Psoas muscle (tissue), 8 donors: ENCODE data around the gene PTPN9. TPM values are rescaled to one million over a fixed set of nuclear protein-coding genes. Genes with fewer than 3 reads are reported as not detected.

ENCODE experiments used
- ATAC-seq, 4 donors: fragments of 200-7000 bp; cut with Tn5 transposase; one replicate each; pipeline ENCODE4 v1.9.1; 2020; ENCODE audit warnings: moderate library complexity in 3 of 4, mild to moderate bottlenecking in 2 of 4
- DNase-seq, 2 donors: peaks; one replicate each; pipeline ENCODE4 v3.0.0-alpha.2; 2020
- H3K27ac ChIP-seq: fragments of 200-600 bp; one replicate; pipeline ENCODE4 v1.8.0; 2022
- H3K27me3 ChIP-seq, 3 donors: fragments of 200-600 bp in 1 of 3; one replicate each; pipeline versions ENCODE4 v1.6.1 to v1.8.0; 2013 to 2022; ENCODE audit warnings: low read length in 2 of 3, mild to moderate bottlenecking in 2 of 3, moderate library complexity in 1 of 3; ENCODE audit not compliant: insufficient read depth in 3 of 3
- H3K36me3 ChIP-seq, 2 donors: fragments of 200-600 bp in 1 of 2; one replicate each; pipeline versions ENCODE4 v1.6.1 to v1.8.0; 2013 to 2022; ENCODE audit warnings: low read depth in 1 of 2, mild to moderate bottlenecking in 1 of 2, moderate library complexity in 1 of 2; ENCODE audit not compliant: insufficient read depth in 1 of 2
- H3K4me1 ChIP-seq: fragments of 200-600 bp; one replicate; pipeline ENCODE4 v1.8.0; 2022
- H3K4me3 ChIP-seq: fragments of 200-600 bp; one replicate; pipeline ENCODE4 v1.8.0; 2022; ENCODE audit warnings: mild to moderate bottlenecking
- H3K9me3 ChIP-seq: fragments of 200-600 bp; one replicate; pipeline ENCODE4 v1.8.0; 2022
- WGBS, 3 donors: extraction: QIAGEN DNeasy Blood & Tissue Kit; methylation state at CpG; one replicate each; pipeline versions ENCODE4 v1.1.6 to v1.1.7; 2013; 5-methylcytosine and 5-hydroxymethylcytosine counted together
- intact Hi-C, 2 donors: fragments of 100-400 bp; cut with DNase I; formaldehyde crosslinking; loops; one replicate each; pipeline versions ENCODE4 v1.11.0 to v1.14.2; 2022
- polyA plus RNA-seq, 3 donors: library from polyadenylated mRNA; stranded (reverse); fragments of 200-250 nt; gene quantifications; one replicate each; pipeline ENCODE4 v1.2.3, GENCODE V29; 2013
- total RNA-seq, 4 donors: library from RNA; stranded (reverse); fragmentation: NEBNext Ultra II Directional in 2 of 4; extraction: Animal tissue kit (Norgen Biotek cat#: 25700) in 2 of 4; gene quantifications; one replicate each; pipeline versions ENCODE4 v1.2.1 to v1.2.4, GENCODE V29; 2021 to 2023
- TF ChIP-seq, protein P1 (sequence below): fragments of 200-600 bp; IDR thresholded peaks from one replicate; pipeline ENCODE4 v1.8.0; 2022; ENCODE audit warnings: antibody characterized with exemption
- donor health status: healthy with polysubstance abuse.
- donor health status: DM: no; HTN: no; CAD: no; lungs with moderate emphysema.
- donor health status: Bipolar disorder and iron deficiency.
- donor health status: healthy.
- donor health status: DM: yes; HTN: yes; CAD: no.
- donor health status: DM: no; HTN: no; CAD: no.
- donor health status: DM: no; HTN: no; CAD: no.
- donor health status: DM: yes; HTN: yes; CAD: no.

PTPN9 gene
- total and polyA plus RNA-seq, 7 donors = 2.3 to 6.9 (median 5.5) TPM

DNA sequence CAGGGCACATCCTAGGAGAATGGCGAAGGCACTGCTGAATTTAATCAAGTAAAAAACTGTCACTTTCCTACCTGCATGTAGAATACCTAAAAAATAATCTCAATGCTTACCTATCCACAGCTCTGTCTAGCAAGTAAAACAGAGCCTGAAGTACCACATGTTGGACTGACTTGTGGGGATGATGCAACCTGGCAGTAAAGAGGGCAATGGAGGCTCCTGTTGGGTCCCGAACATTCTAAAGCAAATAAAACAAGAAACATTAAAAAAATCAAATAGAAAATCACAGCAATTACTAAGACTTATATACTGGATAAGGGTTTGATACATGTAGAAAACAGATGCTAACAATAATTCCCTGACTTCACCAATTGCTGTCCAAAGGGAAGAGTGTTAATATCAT, 56.1 kb downstream of the PTPN9 start:
- 97 to 98% (median 97%) methylated on average over 2 of the region's 2 CpGs for WGBS, 3 donors
- H3K4me1 ChIP-seq = no peaks in the 10 kb centered on the region
- no peak for DNase-seq
- H3K27ac ChIP-seq = no peak overlapping the region
- no peaks in the 10 kb centered on the region for H3K27me3 ChIP-seq
- H3K9me3 ChIP-seq = no peaks in the 10 kb centered on the region
- ATAC-seq = no peak
- TF ChIP-seq, protein P1, sequence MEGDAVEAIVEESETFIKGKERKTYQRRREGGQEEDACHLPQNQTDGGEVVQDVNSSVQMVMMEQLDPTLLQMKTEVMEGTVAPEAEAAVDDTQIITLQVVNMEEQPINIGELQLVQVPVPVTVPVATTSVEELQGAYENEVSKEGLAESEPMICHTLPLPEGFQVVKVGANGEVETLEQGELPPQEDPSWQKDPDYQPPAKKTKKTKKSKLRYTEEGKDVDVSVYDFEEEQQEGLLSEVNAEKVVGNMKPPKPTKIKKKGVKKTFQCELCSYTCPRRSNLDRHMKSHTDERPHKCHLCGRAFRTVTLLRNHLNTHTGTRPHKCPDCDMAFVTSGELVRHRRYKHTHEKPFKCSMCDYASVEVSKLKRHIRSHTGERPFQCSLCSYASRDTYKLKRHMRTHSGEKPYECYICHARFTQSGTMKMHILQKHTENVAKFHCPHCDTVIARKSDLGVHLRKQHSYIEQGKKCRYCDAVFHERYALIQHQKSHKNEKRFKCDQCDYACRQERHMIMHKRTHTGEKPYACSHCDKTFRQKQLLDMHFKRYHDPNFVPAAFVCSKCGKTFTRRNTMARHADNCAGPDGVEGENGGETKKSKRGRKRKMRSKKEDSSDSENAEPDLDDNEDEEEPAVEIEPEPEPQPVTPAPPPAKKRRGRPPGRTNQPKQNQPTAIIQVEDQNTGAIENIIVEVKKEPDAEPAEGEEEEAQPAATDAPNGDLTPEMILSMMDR = no peak
- H3K36me3 ChIP-seq = peaks cover 11 to 88% of the 10 kb centered on the region in 2 donors
- H3K4me3 ChIP-seq = no peak overlapping the region
- intact Hi-C loops = loop anchor here in 1 of 2 donors (10.0 kb wide), 1 partner anchor 72 kb away; no protein-coding TSS in a partner anchor

DNA sequence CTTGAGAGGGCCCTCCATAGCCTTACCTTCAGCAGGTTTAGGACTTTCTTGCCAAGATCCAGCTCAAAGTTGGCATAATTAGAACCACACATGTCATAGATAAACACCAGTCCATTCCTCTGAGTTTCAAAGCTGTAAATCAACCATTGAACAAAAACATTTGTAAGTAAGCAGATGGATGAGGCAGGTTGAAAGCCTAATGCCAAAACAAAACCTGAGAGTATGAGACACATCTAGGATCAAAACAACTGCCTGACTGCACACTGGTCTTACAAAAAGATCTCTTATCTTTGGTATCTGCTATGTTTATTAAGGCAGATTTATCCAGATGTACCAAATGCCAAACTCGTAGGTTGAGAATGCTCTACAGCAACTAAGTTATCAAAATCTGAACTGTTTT, 61.9 kb downstream of the PTPN9 start:
- TF ChIP-seq, protein P1 = no peak
- H3K27me3 ChIP-seq = no peaks in the 10 kb centered on the region
- H3K4me3 ChIP-seq = no peak overlapping the region
- ATAC-seq = no peak
- no peak overlapping the region for H3K27ac ChIP-seq
- H3K36me3 ChIP-seq = peaks cover 6 to 86% of the 10 kb centered on the region in 2 donors
- no peak for DNase-seq
- H3K9me3 ChIP-seq = no peaks in the 10 kb centered on the region
- 92 to 95% (median 95%) methylated on average over 1 of the region's 1 CpG for WGBS, 3 donors
- intact Hi-C loops = loop anchor here in 1 of 2 donors (10.0 kb wide), 1 partner anchor 158 kb away; no protein-coding TSS in a partner anchor
- H3K4me1 ChIP-seq = no peaks in the 10 kb centered on the region

DNA sequence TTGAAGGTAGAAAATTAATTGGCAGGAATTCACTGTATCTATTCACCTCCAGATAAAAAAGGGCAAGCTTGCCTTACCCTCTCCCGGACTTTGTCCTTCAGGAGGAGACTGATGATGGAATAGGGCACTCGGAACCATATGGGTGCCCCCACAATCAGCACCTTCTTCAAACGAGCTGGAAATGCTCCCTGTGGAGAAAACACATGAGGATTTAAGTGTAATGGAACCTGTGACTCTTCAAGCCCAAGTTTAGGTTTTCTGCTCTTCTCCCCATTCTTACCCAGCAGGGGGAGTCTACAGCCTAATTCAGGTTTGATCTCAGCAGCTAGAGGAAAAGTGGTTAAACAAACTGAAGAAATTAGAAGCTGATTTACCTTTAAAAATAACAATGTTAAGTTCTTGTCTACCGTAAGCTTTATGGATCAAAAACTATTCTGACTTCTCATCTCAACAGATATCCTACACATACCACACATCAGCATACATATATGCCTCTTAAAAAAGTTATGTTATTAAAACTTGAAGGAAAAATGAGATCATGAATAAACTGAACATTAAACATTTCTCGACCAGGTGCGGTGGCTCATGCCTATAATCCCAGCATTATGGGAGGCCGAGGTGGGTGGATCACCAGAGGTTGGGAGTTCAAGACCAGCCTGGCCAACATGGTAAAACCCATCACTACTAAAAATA, 70.1 kb downstream of the PTPN9 start:
- Histone ChIP-seq H3K9me3 (no peaks in the 10 kb centered on the region), H3K27me3 (no peaks in the 10 kb centered on the region), H3K4me3 (no peak overlapping the region), H3K4me1 (no peaks in the 10 kb centered on the region), H3K36me3 (peaks cover 3 to 58% of the 10 kb centered on the region in 2 donors), H3K27ac (no peak overlapping the region)
- TF ChIP-seq, protein P1 = peak; percentile 45
- DNase-seq (no peak), ATAC-seq (peak in 1 of 4 donors; percentile 56)
- intact Hi-C loops = no loop called here
- WGBS, 3 donors = 69 to 73% (median 69%) methylated on average over 7 of the region's 7 CpGs

DNA sequence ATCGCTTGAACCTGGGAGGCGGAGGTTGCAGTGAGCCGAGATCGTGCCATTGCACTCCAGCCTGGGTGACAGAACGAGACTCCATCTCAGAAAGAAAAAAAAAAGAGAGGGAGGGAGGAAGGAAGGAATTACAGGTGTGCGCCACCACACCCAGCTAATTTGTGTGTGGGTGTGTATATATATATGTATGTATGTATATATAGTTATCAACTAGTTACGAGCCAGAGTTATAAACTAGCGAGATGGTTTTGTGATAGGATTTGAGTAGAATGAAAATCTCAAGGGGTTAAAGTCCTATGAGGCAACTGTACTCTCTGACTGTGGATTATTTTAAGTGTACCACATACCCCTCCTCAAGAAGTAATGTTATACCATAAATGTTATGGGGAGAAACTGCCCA, 76.8 kb downstream of the PTPN9 start:
- DNase-seq (no peak), ATAC-seq (no peak)
- H3K4me1 ChIP-seq = no peaks in the 10 kb centered on the region
- peaks cover 6 to 48% of the 10 kb centered on the region in 2 donors for H3K36me3 ChIP-seq
- no peaks in the 10 kb centered on the region for H3K27me3 ChIP-seq
- no peaks in the 10 kb centered on the region for H3K9me3 ChIP-seq
- TF ChIP-seq, protein P1 = no peak
- H3K27ac ChIP-seq = no peak overlapping the region
- intact Hi-C loops = no loop called here
- no peak overlapping the region for H3K4me3 ChIP-seq
- 94 to 98% (median 98%) methylated on average over 8 of the region's 8 CpGs for WGBS, 3 donors
